NCI-H510A (cell line): ENCODE measurements around the gene SPO11.

ENCODE experiments used
- DNase-seq: peaks from one replicate; lab custom pipeline; 2025; lab: John Stamatoyannopoulos, UW

The SPO11 gene, protein sequence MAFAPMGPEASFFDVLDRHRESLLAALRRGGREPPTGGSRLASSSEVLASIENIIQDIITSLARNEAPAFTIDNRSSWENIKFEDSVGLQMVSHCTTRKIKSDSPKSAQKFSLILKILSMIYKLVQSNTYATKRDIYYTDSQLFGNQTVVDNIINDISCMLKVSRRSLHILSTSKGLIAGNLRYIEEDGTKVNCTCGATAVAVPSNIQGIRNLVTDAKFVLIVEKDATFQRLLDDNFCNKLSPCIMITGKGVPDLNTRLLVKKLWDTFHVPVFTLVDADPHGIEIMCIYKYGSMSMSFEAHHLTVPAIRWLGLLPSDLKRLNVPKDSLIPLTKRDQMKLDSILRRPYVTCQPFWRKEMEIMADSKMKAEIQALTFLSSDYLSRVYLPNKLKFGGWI

DNA sequence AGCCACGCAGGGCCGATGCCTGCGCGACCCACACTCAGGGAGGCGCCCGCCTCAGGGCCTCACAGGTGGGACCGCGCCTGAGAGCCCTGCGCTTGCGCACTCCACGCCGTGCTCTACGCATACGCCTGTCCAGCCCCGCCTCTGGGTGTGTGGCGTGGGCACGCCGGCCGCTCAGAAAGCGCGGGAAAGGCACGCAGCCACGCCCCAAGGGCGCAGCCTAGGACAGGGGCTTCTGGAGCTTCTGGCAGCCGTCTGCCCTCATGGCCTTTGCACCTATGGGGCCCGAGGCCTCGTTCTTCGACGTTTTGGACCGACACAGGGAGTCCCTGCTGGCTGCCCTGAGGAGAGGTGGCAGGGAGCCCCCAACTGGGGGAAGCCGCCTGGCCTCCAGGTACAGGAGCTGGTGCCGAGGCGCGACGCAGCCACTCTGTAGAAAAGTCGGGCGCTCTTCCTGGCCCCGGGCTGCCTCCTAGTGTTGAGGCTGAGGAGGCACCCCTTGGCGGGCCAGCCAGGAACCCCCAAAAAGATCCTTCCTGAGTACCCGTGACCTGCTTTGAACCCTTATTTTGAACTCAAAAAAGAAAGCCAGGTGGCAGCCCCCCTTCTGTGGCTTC is at the start of gene SPO11:
Gene SPO11 (plus strand): TSS at position 196 of the 614 bp plus-strand sequence. CDS start 65 bp downstream, at position 261.
- DNase-seq = no peak

DNA sequence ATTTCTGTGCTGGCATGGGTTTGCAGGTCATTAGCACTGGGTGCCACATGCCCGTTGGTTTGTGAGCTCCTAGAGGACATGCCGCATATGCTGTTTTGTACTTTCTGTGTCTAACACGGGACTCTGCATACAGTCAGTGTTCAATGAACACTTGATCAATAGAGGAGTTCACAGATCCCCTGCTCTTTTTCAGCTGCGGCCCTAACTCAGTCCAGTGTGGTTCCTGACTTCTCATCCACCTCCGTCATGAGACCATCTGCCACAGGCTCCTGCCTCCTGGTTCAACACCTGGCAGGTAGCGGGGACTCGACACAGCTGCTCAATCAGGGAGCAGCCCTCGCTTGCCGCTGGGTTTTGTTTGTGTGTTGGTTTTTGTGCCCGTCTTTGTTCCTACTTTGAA is 49.4 kb upstream of the SPO11 start:
- no peak for DNase-seq

DNA sequence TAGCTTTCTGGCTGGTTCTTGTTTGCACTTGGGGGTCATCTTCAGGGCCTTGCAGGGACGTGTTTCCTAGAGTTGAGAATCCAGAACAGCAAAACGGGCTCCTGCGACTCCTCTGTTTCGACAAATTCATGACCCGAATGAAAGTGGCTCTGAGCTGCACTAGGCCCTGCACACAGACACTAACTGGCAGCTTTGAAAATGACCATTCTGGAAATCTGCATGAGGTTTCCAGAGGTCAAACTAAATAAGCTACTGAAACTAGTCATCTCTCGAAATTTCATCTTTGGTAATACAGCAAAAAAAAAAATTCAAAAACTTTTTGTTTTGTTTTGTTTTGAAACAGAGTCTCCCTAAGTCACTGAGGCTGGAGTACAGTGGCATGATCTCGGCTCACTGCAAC is 47.7 kb upstream of the SPO11 start:
- DNase-seq = no peak

- no peak for DNase-seq
Observed at GRCh38 chr20:57282670-57283361, 46.8 kb upstream of the SPO11 start.

- no peak for DNase-seq
Observed at GRCh38 chr20:57283860-57284259, 45.7 kb upstream of the SPO11 start.

- DNase-seq = no peak
Observed at GRCh38 chr20:57287007-57287880, 42.4 kb upstream of the SPO11 start.

DNA sequence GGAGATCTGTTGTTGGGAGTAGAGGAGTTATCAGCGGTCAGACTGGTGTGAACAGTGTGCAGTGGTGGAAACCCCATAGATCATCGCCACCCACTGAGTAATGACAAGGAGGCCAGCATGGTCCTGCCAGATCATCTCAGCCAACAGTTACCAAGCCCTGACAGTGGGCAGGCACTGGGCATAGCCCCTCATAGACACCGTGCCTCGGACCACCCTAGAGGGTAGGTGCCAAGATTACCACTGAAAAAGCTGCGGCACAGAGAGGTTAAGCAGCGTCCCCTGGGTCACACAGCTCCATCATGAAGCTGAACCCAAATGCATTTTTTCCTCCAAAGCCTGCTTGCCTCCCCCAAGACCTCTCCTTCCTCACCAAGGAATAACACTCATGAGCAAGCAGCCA is 41.7 kb upstream of the SPO11 start:
- DNase-seq = no peak

DNA sequence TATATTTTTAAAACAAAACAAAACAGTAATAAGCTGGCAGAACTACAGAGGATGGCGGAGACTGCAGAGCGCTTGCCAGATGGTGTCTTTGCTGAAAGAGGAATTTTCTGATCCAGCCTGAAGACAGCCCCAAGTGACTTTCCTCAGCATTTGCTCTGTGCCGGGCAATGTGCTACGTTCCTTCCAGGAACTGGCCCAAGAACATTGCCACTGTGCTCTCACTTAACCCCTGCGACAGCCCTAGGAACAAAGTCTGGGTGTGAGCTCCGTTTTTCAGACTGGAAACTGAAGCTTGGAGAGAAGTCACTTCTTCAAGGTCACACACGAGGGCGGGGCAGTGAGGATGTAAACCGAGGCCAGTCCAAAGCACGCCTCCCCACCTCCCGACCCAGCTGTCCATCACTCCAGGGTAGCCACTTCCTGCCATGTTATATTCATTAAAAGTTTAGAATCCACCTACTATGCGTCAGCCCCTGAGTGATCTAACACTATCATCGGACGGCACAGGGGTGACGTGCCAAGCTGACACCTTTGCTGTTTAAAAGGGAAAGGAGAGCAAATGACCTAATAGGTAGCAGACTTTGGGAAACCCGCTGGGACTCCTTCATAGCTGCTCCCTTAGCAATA is 40.8 kb upstream of the SPO11 start:
- DNase-seq = no peak

- no peak for DNase-seq
Observed at GRCh38 chr20:57289391-57290177, 40.0 kb upstream of the SPO11 start.

DNA sequence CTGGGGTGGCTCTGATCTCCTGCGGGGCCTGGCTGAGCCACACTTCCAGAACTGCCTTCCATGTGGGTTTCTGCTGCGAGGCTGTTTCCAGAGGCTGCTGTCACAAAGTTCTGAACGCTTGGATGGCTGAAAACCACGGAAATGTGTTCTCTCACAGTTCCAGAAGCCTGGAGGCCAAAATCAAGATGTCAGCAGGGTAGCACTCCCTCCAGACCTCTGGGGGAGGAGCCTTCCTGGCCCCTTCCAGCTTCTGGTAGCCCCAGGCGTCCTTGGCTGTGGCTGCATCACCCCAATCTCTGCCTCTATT is 39.5 kb upstream of the SPO11 start:
- DNase-seq = no peak

DNA sequence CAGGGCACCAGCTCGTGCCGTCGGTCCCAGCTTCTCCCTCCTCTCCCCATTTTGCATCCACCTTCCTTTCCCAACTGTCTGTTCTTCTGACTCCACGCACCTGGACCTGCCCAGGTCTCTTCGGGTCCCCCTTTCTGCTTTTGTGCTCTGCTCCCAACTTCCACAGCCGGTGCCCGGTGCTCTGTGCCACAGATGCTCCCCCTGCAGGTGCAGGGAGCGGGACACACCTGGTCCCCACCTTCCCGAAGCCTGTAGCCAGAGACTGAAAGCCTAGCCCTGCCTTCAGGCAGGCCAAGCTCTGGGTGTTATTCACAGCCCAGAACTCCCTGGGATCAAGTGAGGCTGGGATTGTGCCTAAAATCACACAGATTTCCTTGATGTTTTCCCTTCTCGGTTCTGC is 38.6 kb upstream of the SPO11 start:
- DNase-seq = no peak

- DNase-seq = no peak
Observed at GRCh38 chr20:57291694-57292093, 37.9 kb upstream of the SPO11 start.

DNA sequence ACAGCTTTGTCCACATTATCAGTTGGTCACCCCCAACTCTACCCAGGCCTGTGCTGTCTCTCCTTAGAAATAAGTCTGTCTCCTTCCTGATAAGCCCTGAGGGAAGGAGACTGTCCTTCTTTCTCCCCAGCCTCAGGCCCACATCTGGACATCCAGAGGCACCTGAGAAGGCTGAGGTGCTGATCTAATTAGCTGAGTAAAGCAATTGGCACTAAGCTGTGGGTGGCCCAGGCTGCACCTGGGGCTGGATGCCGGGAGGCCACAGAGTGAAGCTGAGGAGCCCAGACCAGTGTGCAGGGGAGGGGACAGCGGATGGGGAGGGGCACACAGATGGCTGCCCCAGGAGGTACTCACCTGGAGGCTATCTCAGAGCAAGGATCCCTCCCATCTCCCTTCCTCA is 37.0 kb upstream of the SPO11 start:
- no peak for DNase-seq

DNA sequence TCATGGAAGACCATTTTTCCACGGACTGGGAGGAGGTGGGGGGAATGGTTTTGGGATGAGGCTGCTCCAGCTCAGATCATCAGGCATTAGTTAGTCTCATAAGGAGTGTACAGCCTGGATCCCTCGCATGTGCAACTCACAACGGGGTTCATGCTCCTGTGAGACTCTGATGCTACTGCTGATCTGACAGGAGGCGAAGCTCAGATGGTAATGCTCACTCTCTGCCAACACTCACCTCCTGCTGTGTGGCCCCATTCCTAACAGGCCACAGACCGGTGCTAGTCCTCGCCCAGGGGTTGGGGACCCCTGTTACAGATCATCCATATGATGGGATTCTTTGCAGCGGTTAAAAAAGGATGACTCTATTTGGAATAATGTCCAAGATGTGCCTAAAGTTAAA is 35.6 kb upstream of the SPO11 start:
- DNase-seq = no peak

DNA sequence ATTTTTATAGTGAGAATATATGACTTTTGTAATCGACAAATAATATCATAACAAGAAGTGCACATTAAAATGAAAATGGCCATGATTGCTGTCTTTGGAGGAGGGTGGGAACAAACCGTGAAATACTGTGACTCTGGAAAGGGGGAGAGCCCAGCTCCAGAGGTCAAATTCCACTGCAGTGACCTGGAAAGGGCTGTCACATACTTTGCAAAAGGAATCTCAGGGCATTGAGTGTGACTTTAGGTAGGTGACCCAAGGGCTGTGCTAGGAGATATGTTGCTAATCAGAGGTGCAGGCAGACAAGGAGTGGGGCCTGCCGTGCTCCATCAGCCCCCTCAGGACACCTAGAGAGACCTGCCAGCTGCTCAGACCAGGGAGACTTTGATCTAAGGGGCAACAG is 35.1 kb upstream of the SPO11 start:
- no peak for DNase-seq

DNA sequence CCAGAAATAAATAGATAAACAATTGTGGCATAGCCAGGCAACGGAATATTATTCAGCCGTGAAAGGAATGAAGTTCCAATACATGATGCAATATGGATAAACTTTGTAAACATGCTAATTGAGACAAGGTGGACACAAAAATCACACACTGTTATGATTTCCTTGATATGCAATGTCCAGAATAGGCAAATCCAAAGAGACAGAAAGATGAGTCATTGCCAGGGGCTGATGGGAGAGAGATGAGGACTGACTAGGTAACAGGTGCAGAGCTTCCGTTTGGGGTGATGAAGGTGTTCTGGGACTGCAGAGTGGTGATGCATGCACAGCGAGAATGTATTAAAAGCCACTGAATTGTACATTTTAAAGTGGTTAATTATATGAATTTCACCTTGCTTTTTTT is 31.1 kb upstream of the SPO11 start:
- DNase-seq = no peak

DNA sequence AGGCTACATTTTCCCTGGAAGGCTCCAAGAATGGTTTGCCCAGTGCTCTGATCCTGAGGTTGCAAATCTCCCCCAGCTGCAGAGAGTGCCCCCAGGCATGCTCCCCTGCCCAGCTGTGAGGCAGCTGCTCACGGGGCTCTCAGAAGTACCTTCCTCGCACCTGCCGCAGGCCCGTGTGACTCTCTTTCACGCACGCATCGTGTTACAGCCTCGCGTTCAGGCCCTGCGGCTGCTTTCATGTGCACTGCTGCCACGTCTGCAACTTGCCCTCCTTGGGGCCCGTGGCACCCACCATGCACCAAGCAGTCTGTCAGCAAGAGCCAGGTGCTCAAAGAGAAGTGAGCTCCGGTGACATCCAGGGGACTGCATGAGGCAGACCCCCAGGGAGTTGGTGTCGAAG is 28.6 kb upstream of the SPO11 start:
- DNase-seq = no peak

GRCh38 chr20:57306747-57307146 is 22.9 kb upstream of the SPO11 start:
- no peak for DNase-seq

DNA sequence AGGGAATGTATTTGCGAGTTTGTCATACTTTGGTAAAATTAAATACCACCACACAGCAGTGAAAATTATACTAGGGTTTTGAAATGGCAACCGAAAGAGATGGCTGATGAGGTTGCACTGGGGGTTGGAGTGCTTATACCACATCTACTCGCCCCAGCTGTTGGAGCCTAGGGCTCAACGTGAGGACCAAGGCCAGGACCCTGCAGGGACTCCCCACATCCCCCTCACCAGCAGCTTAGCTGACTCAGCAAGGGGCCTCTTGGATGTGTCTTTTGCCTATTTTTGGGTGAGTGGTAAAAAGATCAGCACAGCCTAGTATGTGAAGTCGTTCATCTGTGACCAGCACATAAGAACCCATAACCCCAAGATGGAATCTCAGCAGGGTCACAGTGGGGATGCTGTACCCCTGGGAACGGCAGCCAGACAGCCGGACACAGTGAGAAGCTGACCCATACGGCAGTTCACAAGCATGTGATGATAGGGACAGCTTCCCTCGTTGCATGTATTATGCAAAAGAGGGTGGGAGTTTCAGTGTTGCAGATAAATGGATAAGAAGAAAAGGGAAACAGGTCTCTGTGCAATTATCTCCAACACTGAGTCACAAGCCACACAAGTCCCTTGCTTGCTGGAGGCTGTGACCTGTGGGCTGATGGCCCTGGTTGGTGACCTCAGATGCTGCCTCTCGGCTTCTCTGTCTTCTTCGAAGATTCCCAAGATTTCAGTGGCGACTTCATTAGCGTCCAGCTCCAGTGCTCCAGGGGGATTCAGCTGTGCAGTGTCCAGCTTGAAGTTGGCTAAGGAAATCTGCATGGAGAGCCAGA is 20.9 kb upstream of the SPO11 start:
- DNase-seq = no peak

DNA sequence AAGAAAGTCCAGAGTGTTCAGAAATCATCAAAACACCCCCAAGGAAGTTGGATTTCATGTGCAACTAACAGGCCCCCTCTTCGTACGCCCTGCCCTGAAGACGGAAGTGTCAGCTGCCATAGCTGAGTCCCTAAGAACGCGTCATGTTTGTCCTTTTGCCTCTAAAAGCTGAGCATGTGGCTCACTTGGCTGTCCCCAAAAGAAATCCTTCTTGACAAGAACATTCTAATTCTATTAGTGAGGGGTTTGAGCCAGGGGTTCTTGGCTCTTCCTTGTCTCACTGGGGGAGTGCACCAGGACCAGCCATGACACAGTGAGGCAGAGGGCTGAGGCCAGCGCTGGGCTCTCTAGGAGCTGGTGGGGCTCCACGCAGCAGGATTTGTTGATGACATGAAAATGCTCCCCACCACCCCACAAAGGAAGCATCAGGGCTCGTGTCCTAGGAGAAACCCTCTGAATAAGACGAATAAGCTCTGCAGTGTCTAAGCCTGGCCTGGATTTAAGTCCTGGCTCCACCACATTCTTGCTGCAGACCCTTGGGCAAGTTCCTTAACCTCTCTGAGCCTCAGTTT is 20.0 kb upstream of the SPO11 start:
- DNase-seq = no peak
